Thymus (tissue), 11 donors: ENCODE data around the gene WWP2. TPM values are rescaled to one million over a fixed set of nuclear protein-coding genes. Genes with fewer than 3 reads are reported as not detected.
"Not testable (repeated sequence)": the region's sequence is repeated elsewhere in the genome, so short reads cannot be mapped to it uniquely, and the experiment has no call there.

ENCODE experiments used
- DNase-seq, 9 donors: peaks; one replicate each; pipeline ENCODE4 v3.0.0-alpha.2; 2013; ENCODE audit warnings: low spot score in 9 of 9, low read depth in 6 of 9, missing footprints in 1 of 9
- H3K27ac ChIP-seq, 2 donors: one replicate each; pipeline ENCODE4 v1.5.1; 2013; ENCODE audit warnings: control low read depth in 1 of 2, low read depth in 1 of 2, low read length in 1 of 2, mild to moderate bottlenecking in 1 of 2, moderate library complexity in 1 of 2
- H3K27me3 ChIP-seq, 2 donors: one replicate each; pipeline ENCODE4 v1.5.1; 2013; ENCODE audit warnings: low read length in 1 of 2; ENCODE audit not compliant: control insufficient read depth in 2 of 2, insufficient read depth in 1 of 2
- H3K36me3 ChIP-seq, 2 donors: one replicate each; pipeline ENCODE4 v1.5.1; 2013; ENCODE audit warnings: low read length in 1 of 2, mild to moderate bottlenecking in 1 of 2, moderate library complexity in 1 of 2; ENCODE audit not compliant: control insufficient read depth in 2 of 2, insufficient read depth in 2 of 2
- H3K4me1 ChIP-seq, 2 donors: one replicate each; pipeline ENCODE4 v1.5.1; 2013; ENCODE audit warnings: low read length in 2 of 2; ENCODE audit not compliant: control insufficient read depth in 2 of 2, insufficient read depth in 2 of 2
- H3K4me3 ChIP-seq, 2 donors: one replicate each; pipeline ENCODE4 v1.5.1; 2013; ENCODE audit warnings: low read length in 2 of 2, control low read depth in 1 of 2, mild to moderate bottlenecking in 1 of 2
- H3K9me3 ChIP-seq, 2 donors: one replicate each; pipeline ENCODE4 v1.5.1; 2013; ENCODE audit warnings: low read length in 1 of 2, mild to moderate bottlenecking in 1 of 2; ENCODE audit not compliant: control insufficient read depth in 2 of 2, insufficient read depth in 1 of 2
- WGBS: extraction: QIAGEN DNeasy Blood & Tissue Kit; methylation state at CpG from one replicate; pipeline ENCODE4 v1.1.7; 2013; 5-methylcytosine and 5-hydroxymethylcytosine counted together
- polyA plus RNA-seq: library from polyadenylated mRNA; stranded (reverse); fragments of 200-250 nt; gene quantifications from one replicate; pipeline ENCODE4 v1.2.3, GENCODE V29; 2013
- total RNA-seq: library from RNA; stranded (reverse); fragments of 120-200 nt; gene quantifications from one replicate; pipeline ENCODE4 v1.2.4, GENCODE V29; 2013
- donor health status: healthy.

WWP2 gene
- total and polyA plus RNA-seq, 2 donors, result 13.5 to 21.1 TPM

- no peaks in the 10 kb centered on the region for H3K9me3 ChIP-seq
- no peaks in the 10 kb centered on the region for H3K27me3 ChIP-seq
- no peak for DNase-seq
- H3K27ac ChIP-seq, result no peak overlapping the region
- 96% methylated on average over 10 of the region's 10 CpGs for WGBS
- H3K36me3 ChIP-seq, result peaks cover 4 to 6% of the 10 kb centered on the region in 2 donors
- H3K4me3 ChIP-seq, result no peak overlapping the region
- H3K4me1 ChIP-seq, result peaks cover 4 to 15% of the 10 kb centered on the region in 2 donors
These were observed 5.4 kb upstream of the WWP2 start for GRCh38 chr16:69756705-69757104.

- not testable (repeated sequence) for H3K27ac ChIP-seq, H3K4me3 ChIP-seq, DNase-seq, H3K9me3 ChIP-seq, H3K36me3 ChIP-seq, H3K27me3 ChIP-seq
- WGBS, result 91% methylated on average over 13 of the region's 13 CpGs
- peaks cover 8 to 19% of the 10 kb centered on the region in 2 donors for H3K4me1 ChIP-seq
These were observed 4.8 kb upstream of the WWP2 start for GRCh38 chr16:69757375-69757774.

- Histone ChIP-seq H3K36me3 (no peaks in the 10 kb centered on the region), H3K4me3 (peak overlapping the region; percentile 70 to 91), H3K27ac (peak overlapping the region; percentile 96 to 97), H3K27me3 (no peaks in the 10 kb centered on the region), H3K4me1 (peaks cover 4 to 14% of the 10 kb centered on the region in 2 donors), H3K9me3 (no peaks in the 10 kb centered on the region)
- DNase-seq, result peak in 7 of 9 donors; percentile 11 to 62 (median 26)
- WGBS, result 9% methylated on average over 14 of the region's 14 CpGs
These were observed 874 bp downstream of the WWP2 start for GRCh38 chr16:69762814-69763598.

GRCh38 chr16:69763599-69763942, 1.4 kb downstream of the WWP2 start:
- WGBS, result 90% methylated on average over 5 of the region's 5 CpGs
- no peak for DNase-seq
- no peaks in the 10 kb centered on the region for H3K9me3 ChIP-seq
- H3K27me3 ChIP-seq, result no peaks in the 10 kb centered on the region
- H3K4me3 ChIP-seq, result peak overlapping the region in 1 of 2 donors; percentile 70
- H3K4me1 ChIP-seq, result peaks cover 4 to 14% of the 10 kb centered on the region in 2 donors
- no peaks in the 10 kb centered on the region for H3K36me3 ChIP-seq
- peak overlapping the region in 1 of 2 donors; percentile 96 for H3K27ac ChIP-seq

GRCh38 chr16:69767459-69768229, 5.5 kb downstream of the WWP2 start:
- H3K9me3 ChIP-seq, result no peaks in the 10 kb centered on the region
- H3K36me3 ChIP-seq, result no peaks in the 10 kb centered on the region
- peaks cover 0 to 7% of the 10 kb centered on the region in 2 donors for H3K4me1 ChIP-seq
- H3K4me3 ChIP-seq, result no peak overlapping the region
- H3K27ac ChIP-seq, result no peak overlapping the region
- 93% methylated on average over 5 of the region's 5 CpGs for WGBS
- H3K27me3 ChIP-seq, result no peaks in the 10 kb centered on the region
- DNase-seq, result no peak

- Histone ChIP-seq H3K27ac (no peak overlapping the region), H3K4me3 (no peak overlapping the region), H3K36me3 (no peaks in the 10 kb centered on the region), H3K27me3 (no peaks in the 10 kb centered on the region), H3K9me3 (no peaks in the 10 kb centered on the region), H3K4me1 (peaks cover 0 to under 1% of the 10 kb centered on the region in 2 donors)
- no peak for DNase-seq
- 89% methylated on average over 6 of the region's 6 CpGs for WGBS
These were observed 6.5 kb downstream of the WWP2 start for GRCh38 chr16:69768666-69769065.

GRCh38 chr16:69769404-69769803, 7.3 kb downstream of the WWP2 start:
- no peak overlapping the region for H3K27ac ChIP-seq
- WGBS, result 48% methylated on average over 2 of the region's 2 CpGs

GRCh38 chr16:69771651-69771967, 9.5 kb downstream of the WWP2 start:
- Histone ChIP-seq H3K4me3 (no peak overlapping the region), H3K36me3 (no peaks in the 10 kb centered on the region), H3K27me3 (no peaks in the 10 kb centered on the region), H3K9me3 (peaks cover 0 to 4% of the 10 kb centered on the region in 2 donors), H3K4me1 (no peaks in the 10 kb centered on the region), H3K27ac (no peak overlapping the region)
- WGBS, result 98% methylated on average over 2 of the region's 2 CpGs
- no peak for DNase-seq

More at GRCh38 chr16:69769404-69769803, 7.3 kb downstream of the WWP2 start:
- Histone ChIP-seq H3K4me3 (no peak overlapping the region), H3K36me3 (no peaks in the 10 kb centered on the region), H3K4me1 (no peaks in the 10 kb centered on the region), H3K9me3 (no peaks in the 10 kb centered on the region), H3K27me3 (no peaks in the 10 kb centered on the region)
- DNase-seq, result no peak

- Histone ChIP-seq H3K9me3 (peaks cover 0 to 4% of the 10 kb centered on the region in 2 donors), H3K36me3 (peaks cover 0 to 2% of the 10 kb centered on the region in 2 donors), H3K27me3 (no peaks in the 10 kb centered on the region), H3K4me1 (no peaks in the 10 kb centered on the region), H3K27ac (no peak overlapping the region), H3K4me3 (no peak overlapping the region)
- 92% methylated on average over 6 of the region's 6 CpGs for WGBS
- DNase-seq, result no peak
These were observed 11.3 kb downstream of the WWP2 start for GRCh38 chr16:69773260-69773947.
